Subcutaneous abdominal adipose tissue (tissue), 5 donors: ENCODE data around the gene P4HA2.

Source experiments
- H3K27ac ChIP-seq: one replicate; pipeline ENCODE4 v1.7.0; 2013; ENCODE audit warnings: low read depth, mild to moderate bottlenecking, inconsistent platforms, low read length, moderate library complexity
- H3K27me3 ChIP-seq, 5 donors: one replicate each; pipeline ENCODE4 v1.7.0; 2013; ENCODE audit warnings: low read length in 5 of 5, inconsistent platforms in 1 of 5; ENCODE audit not compliant: control insufficient read depth in 5 of 5, insufficient read depth in 4 of 5
- H3K36me3 ChIP-seq, 5 donors: one replicate each; pipeline ENCODE4 v1.7.0; 2013; ENCODE audit warnings: low read length in 5 of 5; ENCODE audit not compliant: control insufficient read depth in 5 of 5, insufficient read depth in 5 of 5
- H3K4me1 ChIP-seq, 5 donors: one replicate each; pipeline ENCODE4 v1.7.0; 2013; ENCODE audit warnings: low read length in 5 of 5, mild to moderate bottlenecking in 3 of 5, moderate library complexity in 1 of 5; ENCODE audit not compliant: control insufficient read depth in 5 of 5, insufficient read depth in 5 of 5
- H3K4me3 ChIP-seq, 5 donors: one replicate each; pipeline ENCODE4 v1.7.0; 2013; ENCODE audit warnings: low read length in 5 of 5, low read depth in 1 of 5
- H3K9ac ChIP-seq, 5 donors: one replicate each; pipeline ENCODE4 v1.7.0; 2013; ENCODE audit warnings: low read length in 5 of 5, mild to moderate bottlenecking in 4 of 5, moderate library complexity in 3 of 5
- H3K9me3 ChIP-seq, 5 donors: one replicate each; pipeline ENCODE4 v1.7.0; 2013; ENCODE audit warnings: low read length in 5 of 5; ENCODE audit not compliant: control insufficient read depth in 5 of 5
- donor health status: healthy.
- donor health status: healthy.
- donor health status: healthy.
- donor health status: healthy.
- donor health status: healthy.

Gene P4HA2

GRCh38 chr5:132184588-132184987, 43.1 kb downstream of the P4HA2 start:
- peaks cover 0 to 16% (median 5%) of the 10 kb centered on the region in 5 donors for H3K4me1 ChIP-seq
- H3K36me3 ChIP-seq = no peaks in the 10 kb centered on the region
- H3K9ac ChIP-seq = no peak overlapping the region
- no peaks in the 10 kb centered on the region for H3K27me3 ChIP-seq
- H3K4me3 ChIP-seq = no peak overlapping the region
- H3K9me3 ChIP-seq = no peaks in the 10 kb centered on the region
- no peak overlapping the region for H3K27ac ChIP-seq

GRCh38 chr5:132183723-132184122, 43.9 kb downstream of the P4HA2 start:
- Histone ChIP-seq H3K4me3 (no peak overlapping the region), H3K36me3 (no peaks in the 10 kb centered on the region), H3K27me3 (no peaks in the 10 kb centered on the region), H3K9ac (no peak overlapping the region), H3K27ac (no peak overlapping the region), H3K9me3 (no peaks in the 10 kb centered on the region), H3K4me1 (peaks cover 0 to 16% (median 5%) of the 10 kb centered on the region in 5 donors)

- Histone ChIP-seq H3K9me3 (no peaks in the 10 kb centered on the region), H3K9ac (no peak overlapping the region), H3K4me3 (peak overlapping the region in 1 of 5 donors; percentile 4)
Observed at GRCh38 chr5:132182359-132183040, 45.2 kb downstream of the P4HA2 start.

GRCh38 chr5:132181011-132181629, 46.5 kb downstream of the P4HA2 start:
- Histone ChIP-seq H3K4me1 (peaks cover 0 to 16% (median 5%) of the 10 kb centered on the region in 5 donors), H3K9me3 (no peaks in the 10 kb centered on the region), H3K9ac (no peak overlapping the region), H3K27ac (no peak overlapping the region), H3K36me3 (no peaks in the 10 kb centered on the region), H3K4me3 (no peak overlapping the region), H3K27me3 (no peaks in the 10 kb centered on the region)

More at GRCh38 chr5:132182359-132183040, 45.2 kb downstream of the P4HA2 start:
- Histone ChIP-seq H3K27ac (no peak overlapping the region), H3K36me3 (no peaks in the 10 kb centered on the region), H3K27me3 (no peaks in the 10 kb centered on the region), H3K4me1 (peaks cover 0 to 16% (median 5%) of the 10 kb centered on the region in 5 donors)

GRCh38 chr5:132180134-132180745, 47.4 kb downstream of the P4HA2 start:
- Histone ChIP-seq H3K9me3 (no peaks in the 10 kb centered on the region), H3K27me3 (no peaks in the 10 kb centered on the region), H3K4me3 (no peak overlapping the region), H3K4me1 (peaks cover 0 to 16% (median 5%) of the 10 kb centered on the region in 5 donors), H3K9ac (peak overlapping the region in 1 of 5 donors; percentile 13), H3K36me3 (no peaks in the 10 kb centered on the region), H3K27ac (no peak overlapping the region)

- Histone ChIP-seq H3K9me3 (no peaks in the 10 kb centered on the region), H3K9ac (no peak overlapping the region), H3K4me1 (peaks cover 0 to 16% (median 5%) of the 10 kb centered on the region in 5 donors), H3K36me3 (no peaks in the 10 kb centered on the region), H3K27ac (no peak overlapping the region), H3K27me3 (no peaks in the 10 kb centered on the region), H3K4me3 (no peak overlapping the region)
Observed at GRCh38 chr5:132179405-132179804, 48.2 kb downstream of the P4HA2 start.

GRCh38 chr5:132177691-132178149, 49.9 kb downstream of the P4HA2 start:
- Histone ChIP-seq H3K4me3 (no peak overlapping the region), H3K9ac (no peak overlapping the region), H3K4me1 (peaks cover 0 to 16% (median 5%) of the 10 kb centered on the region in 5 donors), H3K36me3 (no peaks in the 10 kb centered on the region), H3K9me3 (no peaks in the 10 kb centered on the region), H3K27ac (no peak overlapping the region), H3K27me3 (no peaks in the 10 kb centered on the region)

GRCh38 chr5:132176987-132177386, 50.7 kb downstream of the P4HA2 start:
- Histone ChIP-seq H3K27ac (no peak overlapping the region), H3K4me3 (no peak overlapping the region), H3K9ac (no peak overlapping the region), H3K27me3 (no peaks in the 10 kb centered on the region), H3K9me3 (no peaks in the 10 kb centered on the region), H3K36me3 (no peaks in the 10 kb centered on the region), H3K4me1 (peaks cover 0 to 9% (median 0%) of the 10 kb centered on the region in 5 donors)

- peaks cover 0 to 8% (median 0%) of the 10 kb centered on the region in 5 donors for H3K4me1 ChIP-seq
- H3K9ac ChIP-seq = no peak overlapping the region
- H3K27ac ChIP-seq = no peak overlapping the region
- H3K9me3 ChIP-seq = no peaks in the 10 kb centered on the region
- no peaks in the 10 kb centered on the region for H3K36me3 ChIP-seq
- no peaks in the 10 kb centered on the region for H3K27me3 ChIP-seq
- no peak overlapping the region for H3K4me3 ChIP-seq
Observed at GRCh38 chr5:132176521-132176945, 51.1 kb downstream of the P4HA2 start.

GRCh38 chr5:132162945-132163344, 64.7 kb downstream of the P4HA2 start:
- Histone ChIP-seq H3K27ac (no peak overlapping the region), H3K36me3 (no peaks in the 10 kb centered on the region), H3K27me3 (no peaks in the 10 kb centered on the region)

More at GRCh38 chr5:132162945-132163344, 64.7 kb downstream of the P4HA2 start:
- no peak overlapping the region for H3K9ac ChIP-seq
- no peak overlapping the region for H3K4me3 ChIP-seq
- H3K9me3 ChIP-seq = peaks cover 0 to 3% (median 0%) of the 10 kb centered on the region in 5 donors
- no peaks in the 10 kb centered on the region for H3K4me1 ChIP-seq
